BE2C (cell line): ENCODE data around the gene GABRD.

Source experiments
- DNase-seq: peaks from one replicate; pipeline ENCODE4 v3.0.0-alpha.2; 2020
- H3K27me3 ChIP-seq: fragments of 250-450 bp; sonication (Bioruptor Pico); 2 replicates; pipeline ENCODE4 v1.5.1; 2020; ENCODE audit warnings: mild to moderate bottlenecking
- H3K36me3 ChIP-seq: fragments of 250-450 bp; sonication (Bioruptor Pico); 2 replicates; pipeline ENCODE4 v1.5.1; 2020; ENCODE audit warnings: mild to moderate bottlenecking
- H3K4me1 ChIP-seq: fragments of 250-450 bp; sonication (Bioruptor Pico); 2 replicates; pipeline ENCODE4 v1.5.1; 2020
- H3K4me3 ChIP-seq: 2 replicates; pipeline ENCODE4 v1.5.1; 2011; ENCODE audit warnings: low read depth, low read length
- H3K9me3 ChIP-seq: fragments of 250-450 bp; sonication (Bioruptor Pico); 2 replicates; pipeline ENCODE4 v1.5.1; 2020
- TF ChIP-seq, protein P1 (sequence below): IDR thresholded peaks from 2 replicates; pipeline ENCODE4 v1.5.1; 2012; ENCODE audit warnings: mild to moderate bottlenecking, low read depth, low read length

Gene GABRD

DNA sequence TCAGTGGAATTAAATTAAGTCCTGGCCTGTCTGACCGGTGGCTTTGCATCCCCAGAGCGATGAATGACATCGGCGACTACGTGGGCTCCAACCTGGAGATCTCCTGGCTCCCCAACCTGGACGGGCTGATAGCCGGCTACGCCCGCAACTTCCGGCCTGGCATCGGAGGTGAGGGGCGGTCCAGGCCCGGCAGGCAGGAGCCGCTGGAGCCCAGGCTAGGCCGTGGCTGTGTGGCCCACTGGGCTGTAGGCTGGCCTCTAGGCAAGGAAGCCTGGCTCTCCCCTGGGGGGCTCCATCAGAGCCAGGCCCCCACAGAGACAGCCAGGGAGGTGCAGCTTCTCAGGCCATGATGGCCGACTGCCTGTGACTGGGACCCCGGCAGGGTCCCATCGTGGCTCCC lies 5.7 kb downstream of the GABRD start:
- Histone ChIP-seq H3K36me3 (no peaks in the 10 kb centered on the region), H3K4me1 (no peaks in the 10 kb centered on the region), H3K27me3 (peaks cover 78% of the 10 kb centered on the region), H3K4me3 (no peak overlapping the region), H3K9me3 (no peaks in the 10 kb centered on the region)
- DNase-seq, result no peak
- TF ChIP-seq, protein P1, sequence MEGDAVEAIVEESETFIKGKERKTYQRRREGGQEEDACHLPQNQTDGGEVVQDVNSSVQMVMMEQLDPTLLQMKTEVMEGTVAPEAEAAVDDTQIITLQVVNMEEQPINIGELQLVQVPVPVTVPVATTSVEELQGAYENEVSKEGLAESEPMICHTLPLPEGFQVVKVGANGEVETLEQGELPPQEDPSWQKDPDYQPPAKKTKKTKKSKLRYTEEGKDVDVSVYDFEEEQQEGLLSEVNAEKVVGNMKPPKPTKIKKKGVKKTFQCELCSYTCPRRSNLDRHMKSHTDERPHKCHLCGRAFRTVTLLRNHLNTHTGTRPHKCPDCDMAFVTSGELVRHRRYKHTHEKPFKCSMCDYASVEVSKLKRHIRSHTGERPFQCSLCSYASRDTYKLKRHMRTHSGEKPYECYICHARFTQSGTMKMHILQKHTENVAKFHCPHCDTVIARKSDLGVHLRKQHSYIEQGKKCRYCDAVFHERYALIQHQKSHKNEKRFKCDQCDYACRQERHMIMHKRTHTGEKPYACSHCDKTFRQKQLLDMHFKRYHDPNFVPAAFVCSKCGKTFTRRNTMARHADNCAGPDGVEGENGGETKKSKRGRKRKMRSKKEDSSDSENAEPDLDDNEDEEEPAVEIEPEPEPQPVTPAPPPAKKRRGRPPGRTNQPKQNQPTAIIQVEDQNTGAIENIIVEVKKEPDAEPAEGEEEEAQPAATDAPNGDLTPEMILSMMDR, result no peak

DNA sequence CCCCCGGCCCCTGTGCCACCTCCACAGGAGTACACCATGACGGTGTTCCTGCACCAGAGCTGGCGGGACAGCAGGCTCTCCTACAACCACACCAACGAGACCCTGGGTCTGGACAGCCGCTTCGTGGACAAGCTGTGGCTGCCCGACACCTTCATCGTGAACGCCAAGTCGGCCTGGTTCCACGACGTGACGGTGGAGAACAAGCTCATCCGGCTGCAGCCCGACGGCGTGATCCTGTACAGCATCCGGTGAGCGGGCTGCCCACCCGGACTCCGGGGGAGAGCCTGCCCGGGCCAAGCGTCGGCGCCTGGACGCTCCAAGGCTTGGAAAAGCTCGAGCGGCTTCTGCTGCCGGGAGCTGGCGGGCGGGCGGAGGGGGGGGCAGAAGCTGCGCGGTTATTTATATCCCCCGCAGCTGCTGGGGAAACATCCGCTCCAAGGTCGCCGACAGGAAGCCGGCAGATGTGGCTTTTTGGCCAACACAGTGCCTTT lies 6.4 kb downstream of the GABRD start:
- no peak for DNase-seq
- Histone ChIP-seq H3K36me3 (no peaks in the 10 kb centered on the region), H3K4me3 (no peak overlapping the region), H3K4me1 (no peaks in the 10 kb centered on the region), H3K9me3 (no peaks in the 10 kb centered on the region), H3K27me3 (peaks cover 78% of the 10 kb centered on the region)
- TF ChIP-seq, protein P1, result no peak

DNA sequence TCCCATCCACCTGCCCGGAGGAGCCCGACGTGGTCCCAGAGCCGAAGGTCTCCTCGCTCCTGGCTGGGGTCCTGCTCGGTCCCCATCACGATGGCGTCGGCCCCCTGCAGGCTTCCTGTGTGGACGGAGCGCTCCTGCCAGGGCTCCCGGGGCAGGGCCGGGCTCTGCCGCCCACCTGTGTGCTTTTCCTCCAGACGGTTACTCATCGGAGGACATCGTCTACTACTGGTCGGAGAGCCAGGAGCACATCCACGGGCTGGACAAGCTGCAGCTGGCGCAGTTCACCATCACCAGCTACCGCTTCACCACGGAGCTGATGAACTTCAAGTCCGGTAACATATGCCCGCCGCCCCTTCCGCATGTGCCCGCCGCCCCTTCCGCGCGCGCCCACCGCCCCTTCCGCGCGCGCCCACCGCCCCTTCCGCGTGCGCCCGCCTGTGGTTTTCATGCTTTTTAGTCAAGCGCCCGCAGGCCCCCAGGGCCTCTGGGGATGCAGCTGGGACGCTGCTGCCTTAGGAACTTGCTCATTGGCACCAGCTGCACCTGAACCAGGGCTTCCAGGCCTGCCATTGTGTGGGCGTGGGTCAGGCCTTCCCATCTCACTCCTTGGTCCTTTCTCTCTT lies 8.9 kb downstream of the GABRD start:
- TF ChIP-seq, protein P1, result no peak
- Histone ChIP-seq H3K4me3 (no peak overlapping the region), H3K9me3 (no peaks in the 10 kb centered on the region), H3K36me3 (no peaks in the 10 kb centered on the region), H3K27me3 (peaks cover 62% of the 10 kb centered on the region), H3K4me1 (no peaks in the 10 kb centered on the region)
- no peak for DNase-seq

DNA sequence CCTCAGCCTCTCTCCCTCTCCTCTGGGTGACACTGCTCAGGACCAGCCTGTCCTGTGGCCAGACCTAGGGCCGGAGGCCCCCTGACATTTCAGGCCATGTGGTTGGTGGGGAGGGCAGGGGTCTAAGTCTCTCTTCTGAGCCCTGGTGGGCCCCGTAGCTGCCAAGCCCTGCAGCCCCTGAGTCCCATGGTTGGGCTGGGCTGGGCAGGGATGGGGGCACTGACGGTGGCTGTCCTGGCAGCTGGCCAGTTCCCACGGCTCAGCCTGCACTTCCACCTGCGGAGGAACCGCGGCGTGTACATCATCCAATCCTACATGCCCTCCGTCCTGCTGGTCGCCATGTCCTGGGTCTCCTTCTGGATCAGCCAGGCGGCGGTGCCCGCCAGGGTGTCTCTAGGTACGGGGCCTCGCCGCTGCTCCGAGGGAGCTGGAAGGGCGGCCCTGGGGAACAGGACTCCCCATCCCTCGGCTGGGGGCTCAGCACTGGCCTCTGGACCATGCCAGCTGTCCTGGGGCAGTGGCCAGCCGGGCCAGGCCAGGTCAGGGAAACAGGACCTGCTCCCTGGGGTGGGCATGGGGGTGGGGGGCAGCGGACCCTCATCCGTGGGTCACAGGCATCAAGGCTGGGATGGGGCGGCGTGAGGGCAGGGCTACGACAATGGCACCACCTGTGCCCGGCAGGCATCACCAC lies 9.9 kb downstream of the GABRD start:
- Histone ChIP-seq H3K36me3 (no peaks in the 10 kb centered on the region), H3K4me1 (no peaks in the 10 kb centered on the region), H3K9me3 (no peaks in the 10 kb centered on the region), H3K4me3 (no peak overlapping the region), H3K27me3 (peaks cover 62% of the 10 kb centered on the region)
- no peak for DNase-seq
- TF ChIP-seq, protein P1, result no peak

DNA sequence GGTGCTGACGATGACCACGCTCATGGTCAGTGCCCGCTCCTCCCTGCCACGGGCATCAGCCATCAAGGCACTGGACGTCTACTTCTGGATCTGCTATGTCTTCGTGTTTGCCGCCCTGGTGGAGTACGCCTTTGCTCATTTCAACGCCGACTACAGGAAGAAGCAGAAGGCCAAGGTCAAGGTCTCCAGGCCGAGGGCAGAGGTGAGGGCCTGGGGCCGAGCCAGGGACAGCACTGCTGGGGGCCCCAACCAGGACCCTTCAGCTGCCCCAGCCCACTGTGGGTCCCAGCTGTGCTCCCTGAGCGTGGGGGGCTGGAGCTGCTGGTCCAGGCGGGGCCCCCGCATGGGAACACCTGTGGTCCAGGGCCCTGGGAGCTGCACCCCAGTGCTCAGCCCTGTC lies 10.4 kb downstream of the GABRD start:
- Histone ChIP-seq H3K27me3 (peaks cover 58% of the 10 kb centered on the region), H3K4me1 (no peaks in the 10 kb centered on the region), H3K36me3 (no peaks in the 10 kb centered on the region), H3K9me3 (no peaks in the 10 kb centered on the region), H3K4me3 (no peak overlapping the region)
- TF ChIP-seq, protein P1, result no peak
- no peak for DNase-seq

DNA sequence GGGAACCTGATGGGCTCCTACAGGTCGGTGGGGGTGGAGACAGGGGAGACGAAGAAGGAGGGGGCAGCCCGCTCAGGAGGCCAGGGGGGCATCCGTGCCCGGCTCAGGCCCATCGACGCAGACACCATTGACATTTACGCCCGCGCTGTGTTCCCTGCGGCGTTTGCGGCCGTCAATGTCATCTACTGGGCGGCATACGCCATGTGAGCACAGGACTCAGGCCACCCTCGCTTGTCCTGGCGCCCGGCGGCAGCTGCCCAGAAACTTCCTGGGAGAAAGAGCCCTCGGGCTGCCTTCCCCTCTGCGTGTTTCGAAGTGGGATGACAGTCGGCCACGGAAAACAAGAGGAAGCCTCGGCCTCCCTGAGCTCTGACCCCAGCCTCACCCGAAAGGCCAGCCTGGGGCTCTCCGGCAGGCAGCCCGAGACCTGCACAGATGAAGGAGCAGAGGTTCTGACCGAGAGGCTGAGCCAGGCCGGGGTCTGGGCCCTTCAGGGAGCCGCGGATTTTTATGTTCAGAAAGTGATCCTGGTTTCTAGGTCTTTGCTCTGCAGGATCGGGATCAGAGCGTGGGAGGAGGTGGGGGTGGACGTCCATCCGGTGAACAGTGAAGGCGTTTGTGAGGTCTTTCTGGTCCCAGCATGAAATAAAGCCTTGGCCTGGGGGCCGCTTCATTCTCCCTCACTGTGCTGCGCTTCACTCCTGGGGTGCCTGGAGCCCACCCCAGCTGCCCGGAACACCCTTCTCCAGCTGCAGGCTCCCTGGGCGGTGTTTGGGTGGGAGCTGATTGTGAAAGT lies 11.1 kb downstream of the GABRD start:
- H3K9me3 ChIP-seq, result no peaks in the 10 kb centered on the region
- H3K4me3 ChIP-seq, result no peak overlapping the region
- DNase-seq, result no peak
- TF ChIP-seq, protein P1, result no peak
- peaks cover 51% of the 10 kb centered on the region for H3K27me3 ChIP-seq
- no peaks in the 10 kb centered on the region for H3K36me3 ChIP-seq
- H3K4me1 ChIP-seq, result no peaks in the 10 kb centered on the region
